ENCODE results near the gene RBM6. TPM values are rescaled to one million over a fixed set of nuclear protein-coding genes. Genes with fewer than 3 reads are reported as not detected.
"Not testable (repeated sequence)": the region's sequence is repeated elsewhere in the genome, so short reads cannot be mapped to it uniquely, and the experiment has no call there.

RBM6 gene
- total and polyA plus RNA-seq, 2 experiments from 2014 or later = 66.6 to 97.6 TPM

DNA sequence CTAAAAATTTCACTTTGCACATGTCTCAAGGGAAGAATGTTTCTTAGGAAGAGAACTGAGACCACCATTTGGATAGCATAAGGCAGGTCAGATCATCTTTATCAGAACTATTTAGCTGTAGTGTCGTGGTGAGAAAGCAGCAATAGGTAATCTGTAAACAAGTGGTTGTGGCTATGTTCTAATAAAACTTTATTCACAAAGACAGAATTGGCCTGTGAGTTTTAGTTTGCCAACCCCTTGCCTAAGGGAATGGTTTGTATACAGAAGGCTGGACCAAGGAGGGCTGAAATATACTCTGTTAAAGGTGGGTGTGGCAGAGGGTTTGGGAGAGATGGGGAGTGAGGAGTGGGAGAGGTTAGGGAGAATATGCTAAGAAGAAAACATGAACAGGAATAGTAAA is 138.1 kb downstream of the RBM6 start (continued):
- TF ChIP-seq, protein P1, sequence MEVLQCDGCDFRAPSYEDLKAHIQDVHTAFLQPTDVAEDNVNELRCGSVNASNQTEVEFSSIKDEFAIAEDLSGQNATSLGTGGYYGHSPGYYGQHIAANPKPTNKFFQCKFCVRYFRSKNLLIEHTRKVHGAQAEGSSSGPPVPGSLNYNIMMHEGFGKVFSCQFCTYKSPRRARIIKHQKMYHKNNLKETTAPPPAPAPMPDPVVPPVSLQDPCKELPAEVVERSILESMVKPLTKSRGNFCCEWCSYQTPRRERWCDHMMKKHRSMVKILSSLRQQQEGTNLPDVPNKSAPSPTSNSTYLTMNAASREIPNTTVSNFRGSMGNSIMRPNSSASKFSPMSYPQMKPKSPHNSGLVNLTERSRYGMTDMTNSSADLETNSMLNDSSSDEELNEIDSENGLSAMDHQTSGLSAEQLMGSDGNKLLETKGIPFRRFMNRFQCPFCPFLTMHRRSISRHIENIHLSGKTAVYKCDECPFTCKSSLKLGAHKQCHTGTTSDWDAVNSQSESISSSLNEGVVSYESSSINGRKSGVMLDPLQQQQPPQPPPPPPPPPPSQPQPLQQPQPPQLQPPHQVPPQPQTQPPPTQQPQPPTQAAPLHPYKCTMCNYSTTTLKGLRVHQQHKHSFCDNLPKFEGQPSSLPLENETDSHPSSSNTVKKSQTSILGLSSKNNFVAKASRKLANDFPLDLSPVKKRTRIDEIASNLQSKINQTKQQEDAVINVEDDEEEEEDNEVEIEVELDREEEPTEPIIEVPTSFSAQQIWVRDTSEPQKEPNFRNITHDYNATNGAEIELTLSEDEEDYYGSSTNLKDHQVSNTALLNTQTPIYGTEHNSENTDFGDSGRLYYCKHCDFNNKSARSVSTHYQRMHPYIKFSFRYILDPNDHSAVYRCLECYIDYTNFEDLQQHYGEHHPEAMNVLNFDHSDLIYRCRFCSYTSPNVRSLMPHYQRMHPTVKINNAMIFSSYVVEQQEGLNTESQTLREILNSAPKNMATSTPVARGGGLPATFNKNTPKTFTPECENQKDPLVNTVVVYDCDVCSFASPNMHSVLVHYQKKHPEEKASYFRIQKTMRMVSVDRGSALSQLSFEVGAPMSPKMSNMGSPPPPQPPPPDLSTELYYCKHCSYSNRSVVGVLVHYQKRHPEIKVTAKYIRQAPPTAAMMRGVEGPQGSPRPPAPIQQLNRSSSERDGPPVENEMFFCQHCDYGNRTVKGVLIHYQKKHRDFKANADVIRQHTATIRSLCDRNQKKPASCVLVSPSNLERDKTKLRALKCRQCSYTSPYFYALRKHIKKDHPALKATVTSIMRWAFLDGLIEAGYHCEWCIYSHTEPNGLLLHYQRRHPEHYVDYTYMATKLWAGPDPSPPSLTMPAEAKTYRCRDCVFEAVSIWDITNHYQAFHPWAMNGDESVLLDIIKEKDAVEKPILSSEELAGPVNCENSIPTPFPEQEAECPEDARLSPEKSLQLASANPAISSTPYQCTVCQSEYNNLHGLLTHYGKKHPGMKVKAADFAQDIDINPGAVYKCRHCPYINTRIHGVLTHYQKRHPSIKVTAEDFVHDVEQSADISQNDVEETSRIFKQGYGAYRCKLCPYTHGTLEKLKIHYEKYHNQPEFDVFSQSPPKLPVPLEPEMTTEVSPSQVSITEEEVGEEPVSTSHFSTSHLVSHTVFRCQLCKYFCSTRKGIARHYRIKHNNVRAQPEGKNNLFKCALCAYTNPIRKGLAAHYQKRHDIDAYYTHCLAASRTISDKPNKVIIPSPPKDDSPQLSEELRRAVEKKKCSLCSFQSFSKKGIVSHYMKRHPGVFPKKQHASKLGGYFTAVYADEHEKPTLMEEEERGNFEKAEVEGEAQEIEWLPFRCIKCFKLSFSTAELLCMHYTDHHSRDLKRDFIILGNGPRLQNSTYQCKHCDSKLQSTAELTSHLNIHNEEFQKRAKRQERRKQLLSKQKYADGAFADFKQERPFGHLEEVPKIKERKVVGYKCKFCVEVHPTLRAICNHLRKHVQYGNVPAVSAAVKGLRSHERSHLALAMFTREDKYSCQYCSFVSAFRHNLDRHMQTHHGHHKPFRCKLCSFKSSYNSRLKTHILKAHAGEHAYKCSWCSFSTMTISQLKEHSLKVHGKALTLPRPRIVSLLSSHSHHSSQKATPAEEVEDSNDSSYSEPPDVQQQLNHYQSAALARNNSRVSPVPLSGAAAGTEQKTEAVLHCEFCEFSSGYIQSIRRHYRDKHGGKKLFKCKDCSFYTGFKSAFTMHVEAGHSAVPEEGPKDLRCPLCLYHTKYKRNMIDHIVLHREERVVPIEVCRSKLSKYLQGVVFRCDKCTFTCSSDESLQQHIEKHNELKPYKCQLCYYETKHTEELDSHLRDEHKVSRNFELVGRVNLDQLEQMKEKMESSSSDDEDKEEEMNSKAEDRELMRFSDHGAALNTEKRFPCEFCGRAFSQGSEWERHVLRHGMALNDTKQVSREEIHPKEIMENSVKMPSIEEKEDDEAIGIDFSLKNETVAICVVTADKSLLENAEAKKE (CRISPR knock-in tag; IDR thresholded peaks at IDR 0.05) = no peak
- TF ChIP-seq POLR2AphosphoS5 (IDR thresholded peaks at IDR 0.05; ENCODE audit: low read depth) (no peak), ZNF114 (CRISPR knock-in tag; IDR thresholded peaks at IDR 0.05) (no peak)

DNA sequence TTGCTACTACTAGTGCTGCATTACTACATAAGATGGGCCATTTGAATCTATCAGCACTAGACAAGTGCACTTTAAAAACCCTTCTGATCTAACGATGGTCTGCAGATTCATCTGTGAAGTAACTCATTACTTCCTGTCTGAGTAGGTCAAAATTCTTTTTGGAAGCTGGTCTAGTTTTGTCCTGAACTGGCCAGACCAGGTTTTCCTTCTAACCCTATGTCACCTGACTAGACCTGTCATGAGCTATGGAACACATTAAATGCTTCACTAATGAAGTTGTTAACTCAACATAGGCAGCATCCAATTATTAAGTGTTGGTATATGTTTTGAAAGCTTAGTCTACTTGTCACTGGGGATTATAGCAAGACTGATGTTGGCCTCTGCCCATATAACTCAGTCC is 138.7 kb downstream of the RBM6 start:
- H3K27ac Mint-ChIP-seq = no peak overlapping the region
- Histone ChIP-seq H3F3A (replicated peaks; ENCODE audit: low read depth) (0 out of 2 replicates have a peak, but pooled peaks cover 4% of the 10 kb centered on the region), H3K4me3 (no peak overlapping the region), H3K36me3 (ENCODE audit: insufficient read depth) (peaks cover 13% of the 10 kb centered on the region), H3K79me2 (replicated peaks; ENCODE audit: insufficient read depth) (no peaks in the 10 kb centered on the region), H3K4me2 (no peak overlapping the region), H3K9me2 (ENCODE audit: insufficient read depth) (no peaks in the 10 kb centered on the region), H3K4me1 (ENCODE audit: insufficient read depth) (no peaks in the 10 kb centered on the region), H4K20me1 (replicated peaks; ENCODE audit: insufficient read depth) (0 out of 2 replicates have a peak, but pooled peaks cover 6% of the 10 kb centered on the region), H3K27me3 (ENCODE audit: insufficient read depth) (no peaks in the 10 kb centered on the region), H2AFZ (no peak overlapping the region), H3K27ac (ENCODE audit: low read depth) (no peak overlapping the region)
- no peak for ATAC-seq
- H3K36me3 Mint-ChIP-seq (ENCODE audit: low read depth) = peaks cover 31% of the 10 kb centered on the region
- peaks cover 5% of the 10 kb centered on the region; the same call in 2 of the 3 replicates for H3K9me3 Mint-ChIP-seq
- no peak overlapping the region for H3K4me3 Mint-ChIP-seq
- no peaks in the 10 kb centered on the region for H3K4me1 Mint-ChIP-seq
- DNase-seq (ENCODE audit: low spot score) = no peak
- TF ChIP-seq EZH2phosphoT487 (IDR thresholded peaks at IDR 0.05; ENCODE audit: unreplicated experiment) (no peak), NANOG (IDR thresholded peaks at IDR 0.05; ENCODE audit: borderline replicate concordance) (no peak), CREB1 (CRISPR knock-in tag; IDR thresholded peaks at IDR 0.05; ENCODE audit: low read depth) (no peak), ZNF331 (CRISPR knock-in tag; IDR thresholded peaks at IDR 0.05; ENCODE audit: low read depth) (no peak), EZH2 (IDR thresholded peaks at IDR 0.05; ENCODE audit: low read depth, unreplicated experiment) (no peak), POLR2AphosphoS5 (IDR thresholded peaks at IDR 0.05; ENCODE audit: low read depth) (no peak)
- peaks cover 7% of the 10 kb centered on the region for H3K27me3 Mint-ChIP-seq (ENCODE audit: insufficient read depth, low read depth, poor library complexity)

DNA sequence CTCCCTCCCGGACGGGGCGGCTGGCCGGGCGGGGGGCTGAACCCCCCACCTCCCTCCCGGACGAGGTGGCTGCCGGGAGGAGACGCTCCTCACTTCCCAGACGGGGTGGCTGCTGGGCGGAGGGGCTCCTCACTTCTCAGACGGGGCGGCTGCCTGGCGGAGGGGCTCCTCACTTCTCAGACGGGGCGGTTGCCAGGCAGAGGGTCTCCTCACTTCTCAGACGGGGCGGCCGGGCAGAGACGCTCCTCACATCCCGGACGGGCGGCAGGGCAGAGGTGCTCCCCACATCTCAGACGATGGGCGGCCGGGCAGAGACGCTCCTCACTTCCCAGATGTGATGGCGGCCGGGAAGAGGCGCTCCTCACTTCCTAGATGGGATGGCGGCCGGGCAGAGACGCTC is 145.0 kb downstream of the RBM6 start:
- Mint-ChIP-seq H3K27me3 (ENCODE audit: insufficient read depth, low read depth, poor library complexity) (peaks cover 16% of the 10 kb centered on the region), H3K9me3 (peaks cover 21% of the 10 kb centered on the region), H3K36me3 (ENCODE audit: low read depth) (peaks cover 13% of the 10 kb centered on the region)
- H3K27ac ChIP-seq (ENCODE audit: low read depth); H3K4me3 Mint-ChIP-seq; H3K27ac Mint-ChIP-seq; H3K4me1 ChIP-seq (ENCODE audit: insufficient read depth); H3K4me3 ChIP-seq; H4K20me1 ChIP-seq (replicated peaks; ENCODE audit: insufficient read depth); H2AFZ ChIP-seq; H3K27me3 ChIP-seq (ENCODE audit: insufficient read depth); H3K4me2 ChIP-seq; H3F3A ChIP-seq (replicated peaks; ENCODE audit: low read depth); H3K4me1 Mint-ChIP-seq; ATAC-seq; H3K36me3 ChIP-seq (ENCODE audit: insufficient read depth); DNase-seq (ENCODE audit: low spot score); H3K9me2 ChIP-seq (ENCODE audit: insufficient read depth): not testable (repeated sequence)
- peaks cover 12% of the 10 kb centered on the region for H3K79me2 ChIP-seq (replicated peaks; ENCODE audit: insufficient read depth)

Data from GM23338 (cell line).